Uterus (tissue), 4 donors: Measurements from ENCODE around the gene JUP. TPM values are rescaled to one million over a fixed set of nuclear protein-coding genes. Genes with fewer than 3 reads are reported as not detected.

ENCODE experiments used
- DNase-seq, 2 donors: peaks; one replicate each; pipeline ENCODE4 v3.0.0-alpha.2; 2019 to 2020
- H3K27ac ChIP-seq, 2 donors: fragments of 200-600 bp; sonication (generic); 1 replicate in 1 of 2; 2 replicates in 1 of 2; pipeline ENCODE4 v1.5.1; 2016 to 2018
- H3K27me3 ChIP-seq, 2 donors: fragments of 200-600 bp; sonication (generic); one replicate each; pipeline ENCODE4 v1.5.1; 2018 to 2019; ENCODE audit warnings: control low read depth in 1 of 2
- H3K36me3 ChIP-seq, 2 donors: fragments of 200-600 bp; sonication (generic); one replicate each; pipeline ENCODE4 v1.5.1; 2019; ENCODE audit warnings: control low read depth in 1 of 2
- H3K4me1 ChIP-seq, 2 donors: fragments of 200-600 bp; sonication (generic); one replicate each; pipeline ENCODE4 v1.5.1; 2018 to 2019; ENCODE audit warnings: control low read depth in 1 of 2
- H3K4me3 ChIP-seq, 2 donors: fragments of 200-600 bp; sonication (generic); 1 replicate in 1 of 2; 2 replicates in 1 of 2; pipeline ENCODE4 v1.5.1; 2018 to 2019; ENCODE audit warnings: mild to moderate bottlenecking in 1 of 2
- H3K9me3 ChIP-seq, 2 donors: fragments of 200-600 bp; sonication (generic); one replicate each; pipeline ENCODE4 v1.5.1; 2019; ENCODE audit warnings: control low read depth in 1 of 2
- CTCF ChIP-seq, 4 experiments: fragments of 200-600 bp in 2 of 4; fragments of 450-650 bp in 2 of 4; sonication (generic) in 2 of 4; IDR thresholded peaks; one replicate each; pipeline ENCODE4 v1.5.1; 2016 to 2019; ENCODE audit warnings: antibody characterized with exemption in 4 of 4, mild to moderate bottlenecking in 2 of 4, moderate library complexity in 1 of 4
- POLR2A ChIP-seq, 2 donors: fragments of 450-650 bp; IDR thresholded peaks; one replicate each; pipeline ENCODE4 v1.6.1; 2016; ENCODE audit warnings: antibody characterized with exemption in 2 of 2, mild to moderate bottlenecking in 1 of 2, moderate library complexity in 1 of 2
- intact Hi-C: fragments of 100-400 bp; cut with DNase I; formaldehyde crosslinking; loops from one replicate; pipeline ENCODE4 v1.15.1; 2023; ENCODE audit warnings: low total_unique reads
- total RNA-seq, 4 donors: library from RNA; depleted of rRNA in 3 of 4; stranded (reverse); fragments of >200 nt in 3 of 4; gene quantifications; one replicate each; pipeline versions ENCODE4 v1.1.0 to v1.2.4, GENCODE V29; 2014 to 2023
- donor health status: DM: yes; HTN: yes; CAD: no.

Gene JUP
- total RNA-seq, 4 donors from 2014 or later = 49.1 to 110 (median 70.0) TPM

- no peaks in the 10 kb centered on the region for H3K36me3 ChIP-seq
These were observed 17.7 kb downstream of the JUP start for GRCh38 chr17:41768682-41769288.

DNA sequence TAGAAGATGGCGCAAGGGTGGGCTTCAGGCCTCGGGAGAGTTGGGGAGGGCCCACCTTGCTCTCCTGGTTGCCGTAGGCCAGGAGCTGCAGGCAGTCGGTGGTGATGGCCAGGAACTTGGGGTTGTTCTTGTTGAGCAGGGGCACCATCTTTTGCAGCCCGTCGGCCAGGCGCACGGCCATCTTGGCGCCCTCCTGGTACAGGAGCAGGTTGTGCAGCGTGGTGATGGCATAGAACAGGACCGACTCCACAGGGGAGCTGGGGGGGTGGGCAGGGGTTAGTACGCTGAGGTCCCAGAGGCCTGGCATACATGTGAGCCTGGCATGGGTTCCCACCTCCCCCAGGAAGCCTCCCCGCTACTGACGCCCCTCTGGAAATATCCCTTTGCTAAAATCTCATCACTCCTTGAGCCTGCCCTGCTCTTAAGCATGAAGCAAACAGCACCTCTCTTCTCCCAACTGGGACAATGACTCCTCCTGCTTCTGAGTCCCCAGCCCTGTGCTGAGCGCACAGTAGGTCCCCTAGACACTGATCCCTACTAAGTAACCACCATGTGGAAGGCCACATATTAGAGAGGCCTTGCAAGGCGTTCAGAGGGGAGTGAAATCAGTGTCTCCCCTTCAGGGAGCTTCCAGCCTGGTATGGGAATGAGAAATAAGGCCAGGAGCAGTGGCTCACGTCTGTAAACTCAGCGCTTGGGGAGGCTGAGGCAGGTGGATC is 19.0 kb downstream of the JUP start:
- no peaks in the 10 kb centered on the region for H3K9me3 ChIP-seq
- H3K27ac ChIP-seq = no peak overlapping the region
- intact Hi-C loops = no loop called here
- H3K4me3 ChIP-seq = no peak overlapping the region
- H3K27me3 ChIP-seq = no peaks in the 10 kb centered on the region
- DNase-seq = no peak
- H3K36me3 ChIP-seq = no peaks in the 10 kb centered on the region
- TF ChIP-seq CTCF (IDR thresholded peaks at IDR 0.05) = no peak
- no peak for TF ChIP-seq POLR2A (IDR thresholded peaks at IDR 0.05)
- no peaks in the 10 kb centered on the region for H3K4me1 ChIP-seq

More at GRCh38 chr17:41768682-41769288, 17.7 kb downstream of the JUP start:
- intact Hi-C loops = no loop called here
- peaks cover 0 to 10% of the 10 kb centered on the region in 2 donors for H3K4me1 ChIP-seq
- TF ChIP-seq CTCF (IDR thresholded peaks at IDR 0.05) (no peak), POLR2A (IDR thresholded peaks at IDR 0.05) (no peak)
- no peak overlapping the region for H3K4me3 ChIP-seq
- H3K27me3 ChIP-seq = no peaks in the 10 kb centered on the region
- no peaks in the 10 kb centered on the region for H3K9me3 ChIP-seq
- DNase-seq = no peak
- no peak overlapping the region for H3K27ac ChIP-seq

DNA sequence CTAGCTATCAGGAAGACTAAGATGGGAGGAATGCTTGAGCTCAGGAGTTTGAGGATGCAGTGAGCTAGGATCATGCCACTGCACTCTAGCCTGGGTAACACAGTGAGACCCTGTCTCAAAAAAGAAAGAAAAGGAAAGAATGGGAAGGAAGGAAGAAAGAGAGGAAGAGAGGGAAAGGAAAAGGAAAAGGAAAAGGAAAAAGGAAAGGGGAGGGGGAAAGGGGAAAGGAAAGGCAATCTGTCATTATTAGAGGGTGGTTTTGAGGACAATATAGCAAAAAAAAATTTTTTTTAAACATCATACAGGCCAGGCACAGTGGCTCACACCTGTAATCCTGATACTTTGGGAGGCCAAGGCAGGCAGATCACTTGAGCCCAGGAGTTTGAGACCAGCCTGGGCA is 20.4 kb downstream of the JUP start:
- H3K9me3 ChIP-seq = no peaks in the 10 kb centered on the region

DNA sequence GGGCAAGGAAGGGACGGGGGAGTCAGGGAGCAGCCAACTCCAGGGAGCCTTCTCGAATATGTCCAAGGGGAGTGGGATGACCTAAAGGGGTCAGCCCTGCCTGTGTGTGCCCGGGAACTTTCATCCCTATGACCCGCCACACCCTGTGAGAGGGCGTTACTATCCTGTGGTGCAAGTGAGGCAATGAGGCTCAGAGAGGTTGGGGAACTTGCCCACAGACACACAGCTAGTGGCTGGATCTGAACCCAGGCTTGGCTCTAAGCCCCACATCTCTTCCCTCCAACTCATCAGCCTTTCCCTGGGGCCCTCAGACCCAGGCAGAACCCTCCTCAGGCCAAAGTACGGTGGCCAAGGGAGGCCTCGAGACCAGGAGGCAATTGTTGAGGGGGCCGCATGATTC is 23.2 kb downstream of the JUP start:
- Histone ChIP-seq H3K4me3 (no peak overlapping the region), H3K27me3 (no peaks in the 10 kb centered on the region), H3K27ac (no peak overlapping the region), H3K9me3 (no peaks in the 10 kb centered on the region), H3K36me3 (no peaks in the 10 kb centered on the region), H3K4me1 (no peaks in the 10 kb centered on the region)
- DNase-seq = no peak
- intact Hi-C loops = no loop called here
- no peak for TF ChIP-seq POLR2A (IDR thresholded peaks at IDR 0.05)
- TF ChIP-seq CTCF (IDR thresholded peaks at IDR 0.05) = no peak

More for the DNA sequence above, 20.4 kb downstream of the JUP start:
- Histone ChIP-seq H3K4me3 (no peak overlapping the region), H3K4me1 (no peaks in the 10 kb centered on the region), H3K27ac (no peak overlapping the region), H3K36me3 (no peaks in the 10 kb centered on the region), H3K27me3 (no peaks in the 10 kb centered on the region)
- DNase-seq = no peak
- intact Hi-C loops = no loop called here
- TF ChIP-seq POLR2A (IDR thresholded peaks at IDR 0.05) (no peak), CTCF (IDR thresholded peaks at IDR 0.05) (no peak)

DNA sequence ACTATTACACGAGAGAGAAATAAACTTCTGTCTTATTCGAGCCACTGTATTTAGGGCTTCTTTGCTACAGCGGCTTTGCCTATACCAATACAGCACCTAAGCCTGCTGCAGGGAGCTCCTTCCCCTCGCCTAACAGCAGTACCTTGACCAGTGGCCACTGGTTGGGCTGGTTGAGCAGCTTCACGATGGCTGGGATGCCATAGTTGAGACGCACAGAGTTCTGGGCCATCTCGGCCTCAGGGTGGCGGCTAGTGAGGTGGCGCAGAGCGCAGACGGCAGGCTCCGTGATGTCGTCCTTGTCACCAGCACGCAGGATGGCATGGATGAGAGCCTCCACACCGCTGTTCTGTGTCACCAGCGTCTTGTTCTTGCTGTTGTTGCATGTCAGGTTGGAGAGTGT is 23.7 kb downstream of the JUP start:
- DNase-seq = no peak
- Histone ChIP-seq H3K36me3 (no peaks in the 10 kb centered on the region), H3K4me1 (no peaks in the 10 kb centered on the region), H3K27me3 (no peaks in the 10 kb centered on the region), H3K4me3 (no peak overlapping the region), H3K27ac (no peak overlapping the region), H3K9me3 (no peaks in the 10 kb centered on the region)
- TF ChIP-seq CTCF (IDR thresholded peaks at IDR 0.05) (no peak), POLR2A (IDR thresholded peaks at IDR 0.05) (no peak)
- intact Hi-C loops = no loop called here
